ENCODE measurements around the gene HPRT1.

DNA sequence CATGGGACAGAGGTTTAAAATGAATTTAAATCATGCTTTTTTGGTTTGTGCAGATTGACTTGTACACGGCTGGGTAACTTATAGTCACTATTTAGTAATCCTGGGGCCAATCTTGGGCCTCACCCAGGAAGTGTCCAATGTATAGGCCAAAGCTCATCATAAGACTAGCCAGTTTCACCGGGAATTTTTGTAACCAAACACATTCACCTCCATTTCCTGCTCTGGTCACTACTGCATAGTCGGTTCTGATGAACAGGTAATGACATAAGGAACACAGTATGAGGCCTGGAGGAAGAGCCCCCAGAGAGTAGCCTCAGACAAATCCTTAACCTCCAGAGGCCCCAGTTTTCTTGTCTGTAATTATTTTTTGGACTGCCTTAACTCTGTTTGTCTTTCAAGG, 81.9 kb downstream of the HPRT1 start:
- TF ChIP-seq, protein P1, sequence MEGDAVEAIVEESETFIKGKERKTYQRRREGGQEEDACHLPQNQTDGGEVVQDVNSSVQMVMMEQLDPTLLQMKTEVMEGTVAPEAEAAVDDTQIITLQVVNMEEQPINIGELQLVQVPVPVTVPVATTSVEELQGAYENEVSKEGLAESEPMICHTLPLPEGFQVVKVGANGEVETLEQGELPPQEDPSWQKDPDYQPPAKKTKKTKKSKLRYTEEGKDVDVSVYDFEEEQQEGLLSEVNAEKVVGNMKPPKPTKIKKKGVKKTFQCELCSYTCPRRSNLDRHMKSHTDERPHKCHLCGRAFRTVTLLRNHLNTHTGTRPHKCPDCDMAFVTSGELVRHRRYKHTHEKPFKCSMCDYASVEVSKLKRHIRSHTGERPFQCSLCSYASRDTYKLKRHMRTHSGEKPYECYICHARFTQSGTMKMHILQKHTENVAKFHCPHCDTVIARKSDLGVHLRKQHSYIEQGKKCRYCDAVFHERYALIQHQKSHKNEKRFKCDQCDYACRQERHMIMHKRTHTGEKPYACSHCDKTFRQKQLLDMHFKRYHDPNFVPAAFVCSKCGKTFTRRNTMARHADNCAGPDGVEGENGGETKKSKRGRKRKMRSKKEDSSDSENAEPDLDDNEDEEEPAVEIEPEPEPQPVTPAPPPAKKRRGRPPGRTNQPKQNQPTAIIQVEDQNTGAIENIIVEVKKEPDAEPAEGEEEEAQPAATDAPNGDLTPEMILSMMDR (IDR thresholded peaks at IDR 0.05 in 4 of 5, conservative IDR thresholded peaks at IDR 0.05 in 1 of 5), result no peak
- no peak for TF ChIP-seq POLR2A (IDR thresholded peaks at IDR 0.05)
